Peyer's patch (tissue), 4 donors: ENCODE results near the gene FRAT1. TPM values are rescaled to one million over a fixed set of nuclear protein-coding genes. Genes with fewer than 3 reads are reported as not detected.
A peak's percentile ranks its signal among the peaks of the same experiment; 100 is the strongest.
"Not testable (repeated sequence)": the region's sequence is repeated elsewhere in the genome, so short reads cannot be mapped to it uniquely, and the experiment has no call there.

Experiments used
- DNase-seq, 3 donors: peaks; one replicate each; pipeline ENCODE4 v3.0.0-alpha.2; 2017 to 2019
- H3K27ac ChIP-seq, 4 donors: fragments of 200-600 bp; sonication (generic); one replicate each; pipeline ENCODE4 v1.5.1; 2016 to 2019
- H3K27me3 ChIP-seq, 2 donors: fragments of 200-600 bp; sonication (generic); one replicate each; pipeline ENCODE4 v1.5.1; 2019
- H3K36me3 ChIP-seq, 3 donors: fragments of 200-600 bp; sonication (generic); one replicate each; pipeline ENCODE4 v1.5.1; 2016 to 2019
- H3K4me1 ChIP-seq, 4 donors: fragments of 200-600 bp; sonication (generic); one replicate each; pipeline ENCODE4 v1.5.1; 2016 to 2019
- H3K4me3 ChIP-seq, 4 donors: fragments of 200-600 bp; sonication (generic); 1 replicate in 3 of 4; 2 replicates in 1 of 4; pipeline ENCODE4 v1.5.1; 2016 to 2019; ENCODE audit warnings: mild to moderate bottlenecking in 1 of 4
- H3K9me3 ChIP-seq, 4 donors: fragments of 200-600 bp; sonication (generic); one replicate each; pipeline ENCODE4 v1.5.1; 2016 to 2019; ENCODE audit warnings: mild to moderate bottlenecking in 1 of 4
- CTCF ChIP-seq, 6 experiments: fragments of 450-650 bp in 4 of 6; fragments of 200-600 bp in 2 of 6; sonication (generic) in 1 of 6; IDR thresholded peaks; one replicate each; pipeline ENCODE4 v1.5.1; 2017 to 2019; ENCODE audit warnings: antibody characterized with exemption in 6 of 6, mild to moderate bottlenecking in 3 of 6, moderate library complexity in 1 of 6
- POLR2A ChIP-seq, 2 donors: fragments of 450-650 bp; IDR thresholded peaks; one replicate each; pipeline ENCODE4 v1.5.1; 2017; ENCODE audit warnings: antibody characterized with exemption in 2 of 2, mild to moderate bottlenecking in 2 of 2, moderate library complexity in 2 of 2
- total RNA-seq, 4 donors: library from RNA; depleted of rRNA; stranded (reverse); fragments of >200 nt; gene quantifications; one replicate each; pipeline ENCODE4 v1.1.0, GENCODE V29; 2016

FRAT1 gene
- total RNA-seq, 4 donors from 2014 or later = 1.7 to 9.7 (median 6.9) TPM

- Histone ChIP-seq H3K9me3 (no peaks in the 10 kb centered on the region), H3K27ac (no peak overlapping the region), H3K36me3 (no peaks in the 10 kb centered on the region), H3K27me3 (no peaks in the 10 kb centered on the region), H3K4me1 (peaks cover 0 to 15% (median 0%) of the 10 kb centered on the region in 4 donors), H3K4me3 (no peak overlapping the region)
- no peak for TF ChIP-seq POLR2A (IDR thresholded peaks at IDR 0.05)
- peak; percentile 37 to 80 (median 72) for TF ChIP-seq CTCF (IDR thresholded peaks at IDR 0.05)
- no peak for DNase-seq
Measured at GRCh38 chr10:97278491-97278989, 40.5 kb upstream of the FRAT1 start.

GRCh38 chr10:97279121-97279815 lies 39.8 kb upstream of the FRAT1 start:
- TF ChIP-seq CTCF (IDR thresholded peaks at IDR 0.05) = no peak
- TF ChIP-seq POLR2A (IDR thresholded peaks at IDR 0.05) = no peak
- H3K36me3 ChIP-seq = no peaks in the 10 kb centered on the region
- no peak for DNase-seq
- peak overlapping the region in 1 of 4 donors; percentile 16 for H3K27ac ChIP-seq
- H3K4me3 ChIP-seq = no peak overlapping the region
- H3K9me3 ChIP-seq = no peaks in the 10 kb centered on the region
- no peaks in the 10 kb centered on the region for H3K27me3 ChIP-seq
- peaks cover 0 to 15% (median 0%) of the 10 kb centered on the region in 4 donors for H3K4me1 ChIP-seq

GRCh38 chr10:97280783-97281182 lies 38.3 kb upstream of the FRAT1 start:
- no peak for DNase-seq
- Histone ChIP-seq H3K27me3 (no peaks in the 10 kb centered on the region), H3K4me3 (no peak overlapping the region), H3K27ac (peak overlapping the region in 1 of 4 donors; percentile 48), H3K4me1 (peaks cover 0 to 15% (median 0%) of the 10 kb centered on the region in 4 donors), H3K9me3 (no peaks in the 10 kb centered on the region), H3K36me3 (no peaks in the 10 kb centered on the region)
- no peak for TF ChIP-seq POLR2A (IDR thresholded peaks at IDR 0.05)
- no peak for TF ChIP-seq CTCF (IDR thresholded peaks at IDR 0.05)

- H3K27me3 ChIP-seq, DNase-seq, H3K27ac ChIP-seq, H3K9me3 ChIP-seq, H3K36me3 ChIP-seq, H3K4me3 ChIP-seq: not testable (repeated sequence)
- H3K4me1 ChIP-seq = peaks cover 0 to 10% (median 5%) of the 10 kb centered on the region in 4 donors
Measured at GRCh38 chr10:97290076-97290475, 29.0 kb upstream of the FRAT1 start.

GRCh38 chr10:97290576-97291356 lies 28.3 kb upstream of the FRAT1 start:
- Histone ChIP-seq H3K27ac (peak overlapping the region in 1 of 4 donors; percentile 96), H3K4me1 (peaks cover 0 to 10% (median 5%) of the 10 kb centered on the region in 4 donors), H3K4me3 (peak overlapping the region in 2 of 4 donors; percentile 84 to 86)
- not testable (repeated sequence) for H3K36me3 ChIP-seq, H3K9me3 ChIP-seq, H3K27me3 ChIP-seq, DNase-seq

DNA sequence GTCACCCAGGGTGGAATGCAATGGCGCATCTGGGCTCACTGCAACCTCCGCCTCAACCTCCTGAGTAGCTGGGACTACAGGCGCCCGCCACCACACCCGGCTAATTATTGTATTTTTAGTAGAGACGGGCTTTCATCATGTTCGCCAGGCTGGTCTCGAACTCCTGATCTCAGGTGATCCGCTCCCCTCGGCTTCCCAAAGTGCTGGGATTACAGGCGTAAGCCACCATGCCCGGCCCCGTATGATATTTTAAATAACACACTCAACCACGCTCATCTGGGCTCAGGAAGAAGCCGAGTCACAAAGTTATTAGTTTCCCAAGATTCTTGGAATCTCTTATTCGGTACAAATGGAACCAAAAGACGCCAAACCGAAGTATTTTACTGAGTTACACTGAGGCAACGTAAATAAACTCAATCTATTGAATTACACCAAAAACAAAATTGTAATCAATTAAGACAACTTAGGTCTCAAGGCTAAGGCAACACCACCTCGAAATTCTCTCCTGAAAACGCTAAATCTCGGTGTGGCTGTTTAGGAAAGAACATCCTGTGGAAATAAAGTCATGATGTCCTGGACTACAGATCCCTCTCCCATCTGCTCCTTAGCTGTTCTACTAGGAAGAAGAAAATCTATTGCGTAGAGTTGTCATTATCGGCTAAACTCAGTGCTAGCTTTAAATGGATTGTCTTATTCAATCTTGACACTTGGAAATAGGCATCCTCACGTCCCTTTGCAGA lies 27.5 kb upstream of the FRAT1 start:
- H3K9me3 ChIP-seq = no peaks in the 10 kb centered on the region
- H3K4me3 ChIP-seq = peak overlapping the region; percentile 84 to 98 (median 92)
- H3K36me3 ChIP-seq = peaks cover 0 to 9% (median 0%) of the 10 kb centered on the region in 3 donors
- H3K4me1 ChIP-seq = peaks cover 0 to 10% (median 5%) of the 10 kb centered on the region in 4 donors
- no peaks in the 10 kb centered on the region for H3K27me3 ChIP-seq
- TF ChIP-seq POLR2A (IDR thresholded peaks at IDR 0.05) = no peak
- TF ChIP-seq CTCF (IDR thresholded peaks at IDR 0.05) = no peak
- DNase-seq = peak in 1 of 3 donors; percentile 47
- peak overlapping the region; percentile 95 to 97 (median 96) for H3K27ac ChIP-seq
